Upper lobe of right lung (tissue), 1 donor: ENCODE results near the gene SLC7A1. TPM values are rescaled to one million over a fixed set of nuclear protein-coding genes. Genes with fewer than 3 reads are reported as not detected.

Experiments used
- ATAC-seq: fragments of 200-7000 bp; cut with Tn5 transposase; one replicate; pipeline ENCODE4 v1.9.1; 2020; ENCODE audit warnings: mild to moderate bottlenecking, moderate library complexity
- DNase-seq: peaks from one replicate; pipeline ENCODE4 v3.0.0-alpha.2; 2020
- H3K27ac ChIP-seq: fragments of 200-600 bp; one replicate; pipeline ENCODE4 v1.8.0; 2022
- H3K27me3 ChIP-seq: fragments of 200-600 bp; one replicate; pipeline ENCODE4 v1.8.0; 2022; ENCODE audit warnings: mild to moderate bottlenecking
- H3K36me3 ChIP-seq: fragments of 200-600 bp; one replicate; pipeline ENCODE4 v1.8.0; 2022
- H3K4me1 ChIP-seq: fragments of 200-600 bp; one replicate; pipeline ENCODE4 v1.8.0; 2022
- H3K4me3 ChIP-seq: fragments of 200-600 bp; one replicate; pipeline ENCODE4 v1.8.0; 2022; ENCODE audit warnings: mild to moderate bottlenecking
- H3K9me3 ChIP-seq: fragments of 200-600 bp; one replicate; pipeline ENCODE4 v1.8.0; 2022
- CTCF ChIP-seq: fragments of 200-600 bp; IDR thresholded peaks from one replicate; pipeline ENCODE4 v1.8.0; 2022; ENCODE audit warnings: antibody characterized with exemption
- intact Hi-C: fragments of 100-400 bp; cut with DNase I; formaldehyde crosslinking; loops from one replicate; pipeline ENCODE4 v1.11.0; 2022
- total RNA-seq: library from RNA; stranded (reverse); fragmentation: NEBNext Ultra II Directional; extraction: Animal tissue kit (Norgen Biotek cat#: 25700); gene quantifications from one replicate; pipeline ENCODE4 v1.2.1, GENCODE V29; 2021
- donor health status: DM: no; HTN: yes; CAD: no; lungs with severe emphysema.

SLC7A1 gene
- total RNA-seq, 1 donor from 2014 or later, result 30.2 TPM

- intact Hi-C loops, result no loop called here
- DNase-seq (no peak), ATAC-seq (no peak)
- no peaks in the 10 kb centered on the region for H3K4me1 ChIP-seq
- TF ChIP-seq CTCF, result no peak
- no peaks in the 10 kb centered on the region for H3K27me3 ChIP-seq
- no peak overlapping the region for H3K27ac ChIP-seq
- H3K36me3 ChIP-seq, result peaks cover 26% of the 10 kb centered on the region
- H3K4me3 ChIP-seq, result no peak overlapping the region
- no peaks in the 10 kb centered on the region for H3K9me3 ChIP-seq
Measured at GRCh38 chr13:29527511-29527910, 68.0 kb downstream of the SLC7A1 start.

- H3K4me3 ChIP-seq, result no peak overlapping the region
- H3K9me3 ChIP-seq, result no peaks in the 10 kb centered on the region
- no peak for TF ChIP-seq CTCF
- no peak for ATAC-seq
- H3K27ac ChIP-seq, result no peak overlapping the region
- DNase-seq, result no peak
- intact Hi-C loops, result no loop called here
- H3K4me1 ChIP-seq, result no peaks in the 10 kb centered on the region
- no peaks in the 10 kb centered on the region for H3K27me3 ChIP-seq
- H3K36me3 ChIP-seq, result peaks cover 31% of the 10 kb centered on the region
Measured at GRCh38 chr13:29526741-29527140, 68.7 kb downstream of the SLC7A1 start.

GRCh38 chr13:29525757-29526156 is 69.7 kb downstream of the SLC7A1 start:
- intact Hi-C loops, result no loop called here
- Histone ChIP-seq H3K27me3 (no peaks in the 10 kb centered on the region), H3K4me1 (no peaks in the 10 kb centered on the region), H3K9me3 (no peaks in the 10 kb centered on the region), H3K4me3 (no peak overlapping the region), H3K27ac (no peak overlapping the region), H3K36me3 (peaks cover 29% of the 10 kb centered on the region)
- no peak for DNase-seq
- TF ChIP-seq CTCF, result no peak
- ATAC-seq, result no peak

GRCh38 chr13:29524641-29525040 is 70.8 kb downstream of the SLC7A1 start:
- intact Hi-C loops, result no loop called here
- Histone ChIP-seq H3K4me1 (no peaks in the 10 kb centered on the region), H3K27me3 (no peaks in the 10 kb centered on the region), H3K36me3 (peaks cover 23% of the 10 kb centered on the region), H3K9me3 (no peaks in the 10 kb centered on the region), H3K27ac (no peak overlapping the region), H3K4me3 (no peak overlapping the region)
- no peak for TF ChIP-seq CTCF
- ATAC-seq (no peak), DNase-seq (no peak)

GRCh38 chr13:29524176-29524575 is 71.3 kb downstream of the SLC7A1 start:
- peaks cover 18% of the 10 kb centered on the region for H3K36me3 ChIP-seq
- no peaks in the 10 kb centered on the region for H3K9me3 ChIP-seq
- DNase-seq (no peak), ATAC-seq (no peak)
- TF ChIP-seq CTCF, result no peak
- H3K27ac ChIP-seq, result no peak overlapping the region
- H3K27me3 ChIP-seq, result no peaks in the 10 kb centered on the region
- no peak overlapping the region for H3K4me3 ChIP-seq
- no peaks in the 10 kb centered on the region for H3K4me1 ChIP-seq
- intact Hi-C loops, result no loop called here
